GM19328 (cell line): ENCODE data around the gene RNFT2.
"Not testable (repeated sequence)": the region's sequence is repeated elsewhere in the genome, so short reads cannot be mapped to it uniquely, and the experiment has no call there.

Source experiments
- ATAC-seq: cut with Tn5 transposase; IDR thresholded peaks from one replicate; pipeline ENCODE4 v1.9.1; 2021; ENCODE audit warnings: mild to moderate bottlenecking, moderate library complexity; ENCODE audit not compliant: unreplicated experiment

Gene RNFT2

GRCh38 chr12:116739381-116739887 lies 1.3 kb downstream of the RNFT2 start:
- ATAC-seq: no peak

- ATAC-seq: not testable (repeated sequence)
Measured at GRCh38 chr12:116742787-116743186, 4.7 kb downstream of the RNFT2 start.

GRCh38 chr12:116744766-116745165 lies 6.7 kb downstream of the RNFT2 start:
- ATAC-seq: no peak

- ATAC-seq: no peak
Measured at GRCh38 chr12:116745554-116745953, 7.4 kb downstream of the RNFT2 start.

GRCh38 chr12:116749884-116750283 lies 11.8 kb downstream of the RNFT2 start:
- no peak for ATAC-seq

GRCh38 chr12:116750298-116750697 lies 12.2 kb downstream of the RNFT2 start:
- ATAC-seq: no peak

- ATAC-seq: not testable (repeated sequence)
Measured at GRCh38 chr12:116754097-116754496, 16.0 kb downstream of the RNFT2 start.

- ATAC-seq: not testable (repeated sequence)
Measured at GRCh38 chr12:116754783-116755182, 16.7 kb downstream of the RNFT2 start.

GRCh38 chr12:116759783-116760621 lies 21.9 kb downstream of the RNFT2 start:
- no peak for ATAC-seq

- ATAC-seq: no peak
Measured at GRCh38 chr12:116760622-116761020, 22.5 kb downstream of the RNFT2 start.

- ATAC-seq: no peak
Measured at GRCh38 chr12:116761499-116761898, 23.4 kb downstream of the RNFT2 start.

GRCh38 chr12:116765271-116765670 lies 27.2 kb downstream of the RNFT2 start:
- no peak for ATAC-seq

- no peak for ATAC-seq
Measured at GRCh38 chr12:116766285-116766684, 28.2 kb downstream of the RNFT2 start.

GRCh38 chr12:116766746-116767145 lies 28.6 kb downstream of the RNFT2 start:
- no peak for ATAC-seq

- ATAC-seq: no peak
Measured at GRCh38 chr12:116771651-116772050, 33.5 kb downstream of the RNFT2 start.

GRCh38 chr12:116773276-116773731 lies 35.2 kb downstream of the RNFT2 start:
- ATAC-seq: no peak

- no peak for ATAC-seq
Measured at GRCh38 chr12:116774020-116774419, 35.9 kb downstream of the RNFT2 start.

- no peak for ATAC-seq
Measured at GRCh38 chr12:116777245-116777644, 39.1 kb downstream of the RNFT2 start.

GRCh38 chr12:116779597-116779996 lies 41.5 kb downstream of the RNFT2 start:
- ATAC-seq: no peak

GRCh38 chr12:116780942-116781341 lies 42.8 kb downstream of the RNFT2 start:
- ATAC-seq: no peak

- ATAC-seq: no peak
Measured at GRCh38 chr12:116783525-116784237, 45.6 kb downstream of the RNFT2 start.

GRCh38 chr12:116784238-116784612 lies 46.1 kb downstream of the RNFT2 start:
- ATAC-seq: no peak
